BJ (cell line): ENCODE results near the gene FCHSD2. TPM values are rescaled to one million over a fixed set of nuclear protein-coding genes. Genes with fewer than 3 reads are reported as not detected.
A peak's percentile ranks its signal among the peaks of the same experiment; 100 is the strongest.

Source experiments
- CTCF ChIA-PET: fragments of 350-600 bp; formaldehyde crosslinking; extraction: SDS; loops from one replicate; lab custom pipeline; 2021; ENCODE audit warnings: antibody characterized with exemption, inconsistent platforms; lab: Yijun Ruan, JAX
- POLR2A ChIA-PET: fragments of 300-600 bp; sonication (Branson Sonifier 250); formaldehyde crosslinking; extraction: SDS; loops from one replicate; lab custom pipeline; 2021; ENCODE audit warnings: antibody characterized with exemption; lab: Charles Lee
- DNase-seq: peaks from one replicate; pipeline ENCODE4 v3.0.0-alpha.2; 2011; ENCODE audit warnings: low read depth
- H3K27me3 ChIP-seq: 2 replicates; pipeline ENCODE4 v1.6.0; 2011; ENCODE audit warnings: low read length; ENCODE audit not compliant: control insufficient read depth, insufficient read depth
- H3K36me3 ChIP-seq: 2 replicates; pipeline ENCODE4 v1.5.1; 2011; ENCODE audit warnings: low read length; ENCODE audit not compliant: control insufficient read depth, insufficient read depth
- H3K4me3 ChIP-seq: 2 replicates; pipeline ENCODE4 v1.5.1; 2011; ENCODE audit warnings: low read depth, mild to moderate bottlenecking, control low read depth, low read length
- CTCF ChIP-seq: IDR thresholded peaks from 2 replicates; pipeline ENCODE4 v1.5.1; 2011; ENCODE audit warnings: low read depth, mild to moderate bottlenecking, control low read depth, inconsistent platforms, low read length, moderate library complexity; ENCODE audit not compliant: insufficient read depth
- polyA plus RNA-seq: library from polyadenylated mRNA; depleted of rRNA; stranded (reverse); fragments of >200 nt; gene quantifications from 2 replicates; pipeline ENCODE4 v1.2.3, GENCODE V29; 2011

Gene FCHSD2
- polyA plus RNA-seq, 1 experiment, result 24.9 TPM

GRCh38 chr11:72832301-72833082, 309.6 kb downstream of the FCHSD2 start:
- Histone ChIP-seq H3K36me3 (peaks cover 4% of the 10 kb centered on the region), H3K27me3 (no peaks in the 10 kb centered on the region), H3K4me3 (no peak overlapping the region)
- CTCF ChIA-PET, result interaction anchor here (0.7 to 13.3 kb wide), 23 partner anchors 8 to 460 kb away, joined by 3 to 183 read pairs (median 9); partner anchors contain the start of gene FCHSD2
- TF ChIP-seq CTCF, result no peak
- POLR2A ChIA-PET, result interaction anchor here (0.6 kb wide), 1 partner anchor 431 kb away, joined by 3 read pairs; no protein-coding TSS in a partner anchor
- DNase-seq, result no peak

GRCh38 chr11:72831521-72832300, 310.4 kb downstream of the FCHSD2 start:
- Histone ChIP-seq H3K27me3 (no peaks in the 10 kb centered on the region), H3K4me3 (no peak overlapping the region), H3K36me3 (peaks cover 3% of the 10 kb centered on the region)
- CTCF ChIA-PET, result interaction anchor here (0.7 to 13.3 kb wide), 32 partner anchors 9 to 506 kb away, joined by 3 to 183 read pairs (median 7); partner anchors contain the start of gene FCHSD2
- POLR2A ChIA-PET, result interaction anchor here (0.6 kb wide), 1 partner anchor 431 kb away, joined by 3 read pairs; no protein-coding TSS in a partner anchor
- TF ChIP-seq CTCF, result peak; percentile 97
- DNase-seq, result no peak

GRCh38 chr11:72829884-72830533, 312.1 kb downstream of the FCHSD2 start:
- ChIA-PET CTCF (interaction anchor here (0.7 to 13.3 kb wide), 12 partner anchors 7 to 459 kb away, joined by 3 to 183 read pairs (median 7); no protein-coding TSS in a partner anchor), POLR2A (interaction anchor here (0.6 kb wide), 1 partner anchor 127 kb away, joined by 3 read pairs; no protein-coding TSS in a partner anchor)
- Histone ChIP-seq H3K36me3 (peaks cover 1% of the 10 kb centered on the region), H3K27me3 (no peaks in the 10 kb centered on the region), H3K4me3 (no peak overlapping the region)
- DNase-seq, result no peak
- no peak for TF ChIP-seq CTCF

- DNase-seq, result no peak
- Histone ChIP-seq H3K4me3 (no peak overlapping the region), H3K36me3 (peaks cover 1% of the 10 kb centered on the region), H3K27me3 (no peaks in the 10 kb centered on the region)
- ChIA-PET POLR2A (interaction anchor here (0.6 kb wide), 1 partner anchor 126 kb away, joined by 3 read pairs; no protein-coding TSS in a partner anchor), CTCF (interaction anchor here (0.7 to 13.3 kb wide), 7 partner anchors 20 to 413 kb away, joined by 3 to 183 read pairs (median 7); no protein-coding TSS in a partner anchor)
- no peak for TF ChIP-seq CTCF
Observed at GRCh38 chr11:72829178-72829577, 312.9 kb downstream of the FCHSD2 start.
